ENCODE measurements around the gene SLC2A5.

The SLC2A5 gene

DNA sequence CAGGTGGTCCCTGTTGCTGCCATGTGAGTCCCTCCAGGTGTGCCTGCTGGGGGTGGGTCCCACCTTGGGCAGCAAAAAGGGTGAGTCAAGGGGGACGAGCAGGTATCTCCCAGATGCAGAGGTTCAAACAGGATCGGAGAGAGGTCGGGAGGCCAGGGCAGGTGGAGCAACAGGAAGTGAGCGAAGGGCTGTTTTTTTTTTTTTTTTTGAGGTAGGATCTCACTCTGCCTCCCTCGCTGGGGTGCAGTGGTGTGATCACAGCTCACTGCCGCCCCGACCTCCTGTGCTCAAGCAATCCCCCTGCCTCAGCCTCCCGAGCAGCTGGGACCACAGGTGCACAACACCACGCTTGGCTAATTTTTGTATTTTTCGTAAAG is 82.6 kb downstream of the SLC2A5 start:
- H3K36me3 ChIP-seq (replicated peaks): no peaks in the 10 kb centered on the region
- H3K27ac ChIP-seq: peak overlapping the region; percentile 88
- TF ChIP-seq, protein P1, sequence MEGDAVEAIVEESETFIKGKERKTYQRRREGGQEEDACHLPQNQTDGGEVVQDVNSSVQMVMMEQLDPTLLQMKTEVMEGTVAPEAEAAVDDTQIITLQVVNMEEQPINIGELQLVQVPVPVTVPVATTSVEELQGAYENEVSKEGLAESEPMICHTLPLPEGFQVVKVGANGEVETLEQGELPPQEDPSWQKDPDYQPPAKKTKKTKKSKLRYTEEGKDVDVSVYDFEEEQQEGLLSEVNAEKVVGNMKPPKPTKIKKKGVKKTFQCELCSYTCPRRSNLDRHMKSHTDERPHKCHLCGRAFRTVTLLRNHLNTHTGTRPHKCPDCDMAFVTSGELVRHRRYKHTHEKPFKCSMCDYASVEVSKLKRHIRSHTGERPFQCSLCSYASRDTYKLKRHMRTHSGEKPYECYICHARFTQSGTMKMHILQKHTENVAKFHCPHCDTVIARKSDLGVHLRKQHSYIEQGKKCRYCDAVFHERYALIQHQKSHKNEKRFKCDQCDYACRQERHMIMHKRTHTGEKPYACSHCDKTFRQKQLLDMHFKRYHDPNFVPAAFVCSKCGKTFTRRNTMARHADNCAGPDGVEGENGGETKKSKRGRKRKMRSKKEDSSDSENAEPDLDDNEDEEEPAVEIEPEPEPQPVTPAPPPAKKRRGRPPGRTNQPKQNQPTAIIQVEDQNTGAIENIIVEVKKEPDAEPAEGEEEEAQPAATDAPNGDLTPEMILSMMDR (IDR thresholded peaks at IDR 0.05; ENCODE audit: low read depth, low read length, missing control alignments): no peak
- no peak for DNase-seq
- no peak overlapping the region for H3K4me3 ChIP-seq (ENCODE audit: low read depth, low read length)
- H3K27me3 ChIP-seq (replicated peaks): no peaks in the 10 kb centered on the region
- in situ Hi-C loops (cut with HindIII; ENCODE audit: low pct_ligation_motif_present, low sequenced_read_pairs): no loop called here

DNA sequence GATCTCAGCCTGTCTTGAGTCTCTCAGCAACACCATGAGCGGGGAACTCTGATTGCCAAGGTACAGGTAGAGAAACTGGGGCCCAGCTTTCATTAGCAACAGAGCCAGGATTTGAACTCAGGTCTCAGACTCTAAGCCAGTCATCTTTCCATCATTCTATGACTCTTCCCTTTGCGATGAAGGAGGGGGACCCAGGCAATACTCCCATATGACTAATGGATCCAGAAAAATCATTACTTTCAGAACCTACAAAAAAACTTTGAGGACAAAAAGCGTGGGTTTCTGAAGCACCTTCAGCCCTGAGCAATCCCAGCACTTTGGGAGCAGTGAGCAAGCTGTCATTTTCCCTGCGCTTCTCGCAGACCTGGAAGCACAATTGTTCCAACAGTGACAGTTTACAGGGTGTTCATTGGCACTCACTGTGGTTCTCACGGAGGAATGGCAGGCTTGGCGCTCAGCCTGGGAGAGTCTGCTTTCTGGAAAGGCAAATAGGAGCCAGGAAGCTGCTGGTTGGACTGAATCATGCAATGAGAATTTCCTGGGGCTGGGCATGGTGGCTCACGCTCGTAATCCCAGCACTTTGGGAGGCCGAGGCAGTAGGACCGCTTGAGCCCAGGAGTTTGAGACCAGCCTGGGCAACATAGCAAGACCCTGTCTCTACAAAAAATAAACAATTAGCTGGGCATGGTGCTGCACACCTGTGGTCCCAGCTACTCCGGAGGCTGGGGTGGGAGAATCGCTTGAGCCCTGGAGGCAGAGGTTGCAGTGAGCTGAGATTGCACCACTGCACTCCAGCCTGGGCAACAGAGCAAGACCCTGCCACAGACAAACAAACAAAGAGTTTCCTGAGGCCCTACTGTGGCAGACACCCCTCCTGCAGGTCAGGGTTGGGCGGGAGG is 83.3 kb downstream of the SLC2A5 start:
- Histone ChIP-seq H3K27me3 (replicated peaks) (no peaks in the 10 kb centered on the region), H3K36me3 (replicated peaks) (no peaks in the 10 kb centered on the region), H3K4me3 (ENCODE audit: low read depth, low read length) (no peak overlapping the region), H3K27ac (peak overlapping the region; percentile 88)
- DNase-seq: peak; percentile 97
- in situ Hi-C loops (cut with HindIII; ENCODE audit: low pct_ligation_motif_present, low sequenced_read_pairs): no loop called here
- TF ChIP-seq, protein P1 (IDR thresholded peaks at IDR 0.05; ENCODE audit: low read depth, low read length, missing control alignments): no peak

Data from brain microvascular endothelial cell (primary cell).